GM21423 (cell line): Measurements from ENCODE around the gene EIF1B.
"Not testable (repeated sequence)": the region's sequence is repeated elsewhere in the genome, so short reads cannot be mapped to it uniquely, and the experiment has no call there.

ENCODE experiments used
- ATAC-seq: cut with Tn5 transposase; IDR thresholded peaks from one replicate; pipeline ENCODE4 v1.9.1; 2021; ENCODE audit warnings: mild to moderate bottlenecking, moderate library complexity; ENCODE audit not compliant: unreplicated experiment

Gene EIF1B

GRCh38 chr3:40309418-40309924 is at the start of gene EIF1B:
Gene EIF1B (plus strand): TSS chr3:40309707. CDS start chr3:40309942, 235 bp downstream.
- ATAC-seq: peak; percentile 88

- no peak for ATAC-seq
Observed at GRCh38 chr3:40262331-40262730, 47.2 kb upstream of the EIF1B start.

- no peak for ATAC-seq
Observed at GRCh38 chr3:40264451-40264850, 45.1 kb upstream of the EIF1B start.

- no peak for ATAC-seq
Observed at GRCh38 chr3:40265181-40265580, 44.3 kb upstream of the EIF1B start.

GRCh38 chr3:40267937-40268724 is 41.4 kb upstream of the EIF1B start:
- no peak for ATAC-seq

GRCh38 chr3:40268802-40269524 is 40.5 kb upstream of the EIF1B start:
- ATAC-seq: no peak

- no peak for ATAC-seq
Observed at GRCh38 chr3:40278791-40279190, 30.7 kb upstream of the EIF1B start.

GRCh38 chr3:40281995-40282394 is 27.5 kb upstream of the EIF1B start:
- ATAC-seq: no peak

GRCh38 chr3:40283057-40283456 is 26.4 kb upstream of the EIF1B start:
- not testable (repeated sequence) for ATAC-seq

GRCh38 chr3:40287248-40287647 is 22.3 kb upstream of the EIF1B start:
- ATAC-seq: no peak

- ATAC-seq: no peak
Observed at GRCh38 chr3:40290396-40290795, 19.1 kb upstream of the EIF1B start.

GRCh38 chr3:40291471-40291870 is 18.0 kb upstream of the EIF1B start:
- no peak for ATAC-seq

- ATAC-seq: no peak
Observed at GRCh38 chr3:40292637-40293349, 16.7 kb upstream of the EIF1B start.

GRCh38 chr3:40294434-40294833 is 15.1 kb upstream of the EIF1B start:
- ATAC-seq: no peak

GRCh38 chr3:40298075-40298474 is 11.4 kb upstream of the EIF1B start:
- ATAC-seq: no peak

GRCh38 chr3:40299130-40299720 is 10.3 kb upstream of the EIF1B start:
- no peak for ATAC-seq

- ATAC-seq: no peak
Observed at GRCh38 chr3:40299721-40300335, 9.7 kb upstream of the EIF1B start.

- no peak for ATAC-seq
Observed at GRCh38 chr3:40302784-40303183, 6.7 kb upstream of the EIF1B start.

GRCh38 chr3:40304352-40304751 is 5.2 kb upstream of the EIF1B start:
- no peak for ATAC-seq

GRCh38 chr3:40306336-40306735 is 3.2 kb upstream of the EIF1B start:
- no peak for ATAC-seq

GRCh38 chr3:40307176-40307575 is 2.3 kb upstream of the EIF1B start:
- no peak for ATAC-seq
